Endothelial cell of umbilical vein (primary cell): ENCODE measurements around the gene SYCE1. TPM values are rescaled to one million over a fixed set of nuclear protein-coding genes. Genes with fewer than 3 reads are reported as not detected.

Source experiments
- BruUV-seq: library from RNA; stranded (reverse); fragments of 400-500 nt; replicated peaks from 2 replicates; lab custom pipeline; 2021; lab: Mats Ljungman, UMichigan
- CTCF ChIA-PET: fragments of 300-600, 350-600 bp; sonication (Branson Sonifier 250); formaldehyde crosslinking; loops from one replicate; lab custom pipeline; 2021; ENCODE audit warnings: antibody characterized with exemption, inconsistent platforms; lab: Charles Lee
- POLR2A ChIA-PET: fragments of 300-600, 350-600 bp; sonication (Branson Sonifier 250); formaldehyde crosslinking; loops from one replicate; lab custom pipeline; 2021; ENCODE audit warnings: antibody characterized with exemption, inconsistent platforms; lab: Charles Lee
- DNase-seq: peaks from one replicate; pipeline ENCODE4 v3.0.0-alpha.2; 2011; ENCODE audit warnings: low read depth, low spot score
- FAIRE-seq: peaks from 2 replicates; lab custom pipeline; 2011; peaks lifted over from hg19 to GRCh38; lab: Jason Lieb, UNC
- H2AFZ ChIP-seq: 2 replicates; pipeline ENCODE4 v1.6.0; 2012; ENCODE audit warnings: low read depth, low read length, control low read depth, inconsistent platforms
- H3K27ac ChIP-seq: 2 replicates; pipeline ENCODE4 v1.5.1; 2011; ENCODE audit warnings: low read depth, mild to moderate bottlenecking, control low read depth, low read length, moderate library complexity; ENCODE audit not compliant: insufficient read depth
- H3K27me3 ChIP-seq, 2 experiments: 2 replicates each; pipeline versions ENCODE4 v1.6.0 to v1.6.1; 2011; ENCODE audit warnings: low read length in 2 of 2, mixed read lengths in 1 of 2; ENCODE audit not compliant: control insufficient read depth in 2 of 2, insufficient read depth in 2 of 2
- H3K36me3 ChIP-seq, 2 experiments: 2 replicates in 1 of 2; 3 replicates in 1 of 2; pipeline ENCODE4 v1.5.1; 2011; ENCODE audit warnings: low read length in 2 of 2, mild to moderate bottlenecking in 1 of 2, moderate library complexity in 1 of 2; ENCODE audit not compliant: control insufficient read depth in 2 of 2, insufficient read depth in 2 of 2; ENCODE audit errors: extremely low read depth in 1 of 2
- H3K4me1 ChIP-seq: 3 replicates; pipeline ENCODE4 v1.5.1; 2011; ENCODE audit warnings: mild to moderate bottlenecking, low read length; ENCODE audit not compliant: control insufficient read depth, insufficient read depth; ENCODE audit errors: extremely low read depth
- H3K4me2 ChIP-seq: 2 replicates; pipeline ENCODE4 v1.6.1; 2011; ENCODE audit warnings: low read length, control low read depth, mixed read lengths; ENCODE audit not compliant: insufficient read depth
- H3K4me3 ChIP-seq, 3 experiments: fragments of 200-600 bp in 1 of 3; sonication (generic), shearing (Covaris generic) in 1 of 3; replicated peaks in 1 of 3; 2 replicates each; pipeline ENCODE4 v1.5.1; 2011 to 2016; ENCODE audit warnings: control low read depth in 3 of 3, low read length in 3 of 3, mild to moderate bottlenecking in 2 of 3, inconsistent platforms in 1 of 3, low read depth in 1 of 3, moderate library complexity in 1 of 3; ENCODE audit not compliant: insufficient read depth in 1 of 3
- H3K79me2 ChIP-seq: 2 replicates; pipeline ENCODE4 v1.6.0; 2012; ENCODE audit warnings: low read length, inconsistent platforms; ENCODE audit not compliant: control insufficient read depth, insufficient read depth
- H3K9ac ChIP-seq: replicated peaks from 2 replicates; pipeline ENCODE3; 2011; ENCODE audit warnings: low read length, control low read depth; ENCODE audit not compliant: insufficient read depth; ENCODE audit errors: extremely low read depth
- H3K9me1 ChIP-seq: replicated peaks from 3 replicates; pipeline ENCODE4 v1.6.0; 2011; ENCODE audit warnings: mild to moderate bottlenecking, low read length; ENCODE audit not compliant: control insufficient read depth, insufficient read depth; ENCODE audit errors: extremely low read depth
- H3K9me3 ChIP-seq: replicated peaks from 2 replicates; pipeline ENCODE4 v1.5.1; 2012; ENCODE audit warnings: low read length, inconsistent platforms; ENCODE audit not compliant: control insufficient read depth, insufficient read depth
- H4K20me1 ChIP-seq: replicated peaks from 2 replicates; pipeline ENCODE3; 2011; ENCODE audit warnings: mild to moderate bottlenecking, low read length; ENCODE audit not compliant: control insufficient read depth, insufficient read depth; ENCODE audit errors: extremely low read depth
- CTCF ChIP-seq, 2 donors: IDR thresholded peaks; 1 replicate in 1 of 2; 2 replicates in 1 of 2; pipeline ENCODE4 v1.5.1; 2011; ENCODE audit warnings: low read length in 2 of 2, mild to moderate bottlenecking in 2 of 2, moderate library complexity in 2 of 2, control low read depth in 1 of 2, inconsistent platforms in 1 of 2, low read depth in 1 of 2; ENCODE audit not compliant: insufficient read depth in 1 of 2; ENCODE audit errors: extremely low read depth in 1 of 2
- EZH2 ChIP-seq: IDR thresholded peaks from 2 replicates; pipeline ENCODE4 v1.6.1; 2012; ENCODE audit warnings: borderline replicate concordance, low read depth, mild to moderate bottlenecking, moderate library complexity, low read length, inconsistent platforms; ENCODE audit not compliant: severe bottlenecking
- FOS ChIP-seq: IDR thresholded peaks from 2 replicates; pipeline ENCODE4 v1.6.1; 2011; ENCODE audit warnings: mild to moderate bottlenecking, low read length, moderate library complexity, borderline replicate concordance; ENCODE audit not compliant: insufficient read depth
- GATA2 ChIP-seq: IDR thresholded peaks from 2 replicates; pipeline ENCODE4 v1.7.0; 2011; ENCODE audit warnings: low read depth, mild to moderate bottlenecking, moderate library complexity, mixed read lengths, low read length; ENCODE audit not compliant: insufficient read length, insufficient read depth
- JUN ChIP-seq: IDR thresholded peaks from 2 replicates; pipeline ENCODE4 v1.6.1; 2011; ENCODE audit warnings: borderline replicate concordance, low read depth; ENCODE audit not compliant: insufficient read length, insufficient read depth
- MAX ChIP-seq: IDR thresholded peaks from 2 replicates; pipeline ENCODE4 v1.6.1; 2011; ENCODE audit not compliant: insufficient read depth, insufficient read length
- MYC ChIP-seq: IDR thresholded peaks from one replicate; pipeline ENCODE4 v1.6.1; 2011; ENCODE audit warnings: mild to moderate bottlenecking, low read depth, low read length
- POLR2A ChIP-seq: IDR thresholded peaks from 2 replicates; pipeline ENCODE4 v1.6.1; 2012; ENCODE audit warnings: low read depth, mild to moderate bottlenecking, control low read depth, low read length
- POLR2AphosphoS5 ChIP-seq: IDR thresholded peaks from 2 replicates; pipeline ENCODE4 v1.6.1; 2012; ENCODE audit warnings: low read depth, mild to moderate bottlenecking, control low read depth, low read length, moderate library complexity; ENCODE audit not compliant: insufficient read depth
- dilution Hi-C: fragments of 300-500 bp; cut with MboI; formaldehyde crosslinking; loops from one replicate; pipeline ENCODE4 v1.15.0; 2019; ENCODE audit warnings: low sequenced_read_pairs; ENCODE audit not compliant: extremely low pct_ligation_motif_present
- intact Hi-C: fragments of 100-400 bp; cut with micrococcal nuclease; formaldehyde crosslinking; loops from one replicate; pipeline ENCODE4 v1.10.0; 2022
- polyA plus RNA-seq, 4 experiments: library from polyadenylated mRNA; depleted of rRNA in 3 of 4; stranded (reverse) in 3 of 4; unstranded in 1 of 4; fragments of >200 nt; gene quantifications; 2 replicates each; pipeline versions ENCODE4 v1.2.1 to v1.2.3, GENCODE V29; 2011 to 2012; ENCODE audit warnings: missing spikeins in 1 of 4
- total RNA-seq: library from RNA; stranded (reverse); gene quantifications from 2 replicates; pipeline ENCODE4 v1.2.3, GENCODE V29; 2021

SYCE1 gene
- total and polyA plus RNA-seq, 2 donors (not counting 3 experiments of a cell fraction or from before 2014, with no cell fraction given) = not detected

- Histone ChIP-seq H3K27me3 (peaks cover 10 to 12% of the 10 kb centered on the region in 2 experiments), H2AFZ (no peak overlapping the region), H3K9ac (no peak overlapping the region), H3K4me1 (no peaks in the 10 kb centered on the region), H4K20me1 (no peaks in the 10 kb centered on the region), H3K4me3 (no peak overlapping the region), H3K9me1 (no peaks in the 10 kb centered on the region), H3K4me2 (no peak overlapping the region), H3K27ac (no peak overlapping the region), H3K36me3 (no peaks in the 10 kb centered on the region), H3K79me2 (no peaks in the 10 kb centered on the region), H3K9me3 (no peaks in the 10 kb centered on the region)
- BruUV-seq = no TSS peak
- TF ChIP-seq GATA2 = no peak
- no peak for TF ChIP-seq POLR2AphosphoS5
- TF ChIP-seq EZH2 = no peak
- no peak for TF ChIP-seq MYC
- TF ChIP-seq CTCF (IDR thresholded peaks at IDR 0.05; ENCODE audit: extremely low read depth in 1 of 2, insufficient read depth in 1 of 2, low read depth in 1 of 2, low read length in 2 of 2) = no peak
- no peak for TF ChIP-seq FOS
- no peak for TF ChIP-seq POLR2A
- no peak for TF ChIP-seq MAX
- no peak for TF ChIP-seq JUN
- ChIA-PET CTCF (no interaction called here), POLR2A (no interaction called here)
- intact Hi-C loops (no loop called here), dilution Hi-C loops (no loop called here)
- no peak for DNase-seq
- no peak for FAIRE-seq
These were observed 41.7 kb downstream of the SYCE1 start for GRCh38 chr10:133523631-133524203.
